Measurements from ENCODE around the gene TFE3.

DNA sequence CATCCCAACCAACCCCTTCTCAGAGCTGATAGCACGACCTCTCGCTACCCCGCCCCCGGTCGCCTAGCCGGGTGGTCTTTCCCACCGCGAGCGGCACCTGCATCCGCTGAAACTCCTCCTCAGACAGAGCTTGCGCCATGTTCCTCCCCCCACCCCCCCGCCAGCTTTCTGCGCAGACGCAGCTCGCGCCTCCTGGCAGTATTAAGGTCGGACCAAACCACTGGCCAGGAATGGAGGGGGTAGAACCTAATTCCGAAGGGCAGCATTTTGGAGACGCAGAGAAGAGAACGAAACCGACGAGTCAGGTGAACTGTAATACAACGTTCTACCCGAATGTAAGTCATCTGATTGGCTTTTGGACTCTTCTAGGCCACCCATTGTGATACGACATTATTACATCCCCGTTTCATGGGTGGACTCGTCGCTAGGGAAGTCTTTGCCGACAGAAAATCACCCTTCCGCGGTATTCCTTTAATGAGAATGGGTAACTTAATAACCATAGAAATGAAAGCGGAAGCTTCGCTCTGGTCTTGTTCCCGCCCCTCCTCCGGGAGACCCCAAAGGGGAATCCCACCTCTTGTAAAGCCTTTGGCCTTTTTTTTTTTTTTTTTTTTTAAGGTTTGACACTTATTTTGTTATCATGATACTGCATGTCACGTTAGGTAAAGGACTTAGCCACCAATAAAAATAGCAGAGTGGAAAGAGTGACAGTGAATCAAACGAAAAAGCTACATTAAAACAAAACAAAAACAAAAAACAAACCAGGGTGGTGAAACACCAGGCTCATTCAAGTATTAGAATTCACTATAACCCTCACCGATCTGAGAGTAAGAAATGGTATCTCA lies 40.8 kb downstream of the TFE3 start, which contains the start of gene GRIPAP1:
- TF ChIP-seq, protein P1, sequence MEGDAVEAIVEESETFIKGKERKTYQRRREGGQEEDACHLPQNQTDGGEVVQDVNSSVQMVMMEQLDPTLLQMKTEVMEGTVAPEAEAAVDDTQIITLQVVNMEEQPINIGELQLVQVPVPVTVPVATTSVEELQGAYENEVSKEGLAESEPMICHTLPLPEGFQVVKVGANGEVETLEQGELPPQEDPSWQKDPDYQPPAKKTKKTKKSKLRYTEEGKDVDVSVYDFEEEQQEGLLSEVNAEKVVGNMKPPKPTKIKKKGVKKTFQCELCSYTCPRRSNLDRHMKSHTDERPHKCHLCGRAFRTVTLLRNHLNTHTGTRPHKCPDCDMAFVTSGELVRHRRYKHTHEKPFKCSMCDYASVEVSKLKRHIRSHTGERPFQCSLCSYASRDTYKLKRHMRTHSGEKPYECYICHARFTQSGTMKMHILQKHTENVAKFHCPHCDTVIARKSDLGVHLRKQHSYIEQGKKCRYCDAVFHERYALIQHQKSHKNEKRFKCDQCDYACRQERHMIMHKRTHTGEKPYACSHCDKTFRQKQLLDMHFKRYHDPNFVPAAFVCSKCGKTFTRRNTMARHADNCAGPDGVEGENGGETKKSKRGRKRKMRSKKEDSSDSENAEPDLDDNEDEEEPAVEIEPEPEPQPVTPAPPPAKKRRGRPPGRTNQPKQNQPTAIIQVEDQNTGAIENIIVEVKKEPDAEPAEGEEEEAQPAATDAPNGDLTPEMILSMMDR (conservative IDR thresholded peaks at IDR 0.05; ENCODE audit: low read length) = no peak
- no peak for TF ChIP-seq EZH2phosphoT487 (IDR thresholded peaks at IDR 0.05; ENCODE audit: borderline replicate concordance)

Data from Loucy (cell line).